ENCODE data around the gene ZNF761.
"Not testable (repeated sequence)": the region's sequence is repeated elsewhere in the genome, so short reads cannot be mapped to it uniquely, and the experiment has no call there.

GRCh38 chr19:53498024-53498395, 66.2 kb downstream of the ZNF761 start:
- TF ChIP-seq CTCF, POLR2A (IDR thresholded peaks at IDR 0.05): not testable (repeated sequence)
